ENCODE measurements around the gene POU6F1. TPM values are rescaled to one million over a fixed set of nuclear protein-coding genes. Genes with fewer than 3 reads are reported as not detected.

POU6F1 gene
- total and polyA plus RNA-seq, 10 of the 15 experiments (the other 5 are each of a cell fraction or from before 2014, with no cell fraction given): 0.26 to 4.2 (median 1.2) TPM

- TF ChIP-seq, protein P1, sequence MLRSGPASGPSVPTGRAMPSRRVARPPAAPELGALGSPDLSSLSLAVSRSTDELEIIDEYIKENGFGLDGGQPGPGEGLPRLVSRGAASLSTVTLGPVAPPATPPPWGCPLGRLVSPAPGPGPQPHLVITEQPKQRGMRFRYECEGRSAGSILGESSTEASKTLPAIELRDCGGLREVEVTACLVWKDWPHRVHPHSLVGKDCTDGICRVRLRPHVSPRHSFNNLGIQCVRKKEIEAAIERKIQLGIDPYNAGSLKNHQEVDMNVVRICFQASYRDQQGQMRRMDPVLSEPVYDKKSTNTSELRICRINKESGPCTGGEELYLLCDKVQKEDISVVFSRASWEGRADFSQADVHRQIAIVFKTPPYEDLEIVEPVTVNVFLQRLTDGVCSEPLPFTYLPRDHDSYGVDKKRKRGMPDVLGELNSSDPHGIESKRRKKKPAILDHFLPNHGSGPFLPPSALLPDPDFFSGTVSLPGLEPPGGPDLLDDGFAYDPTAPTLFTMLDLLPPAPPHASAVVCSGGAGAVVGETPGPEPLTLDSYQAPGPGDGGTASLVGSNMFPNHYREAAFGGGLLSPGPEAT (IDR thresholded peaks at IDR 0.05; ENCODE audit: low read depth): peak; percentile 83
- TF ChIP-seq ETV6 (conservative IDR thresholded peaks at IDR 0.05 in 1 of 2, IDR thresholded peaks at IDR 0.05 in 1 of 2; ENCODE audit: borderline replicate concordance in 1 of 2, low read depth in 1 of 2) (peak in 1 of 2 experiments; percentile 40; a peak in 1 of 4 replicates), LARP7 (IDR thresholded peaks at IDR 0.05) (peak; percentile 63; the same call in 1 of the 2 replicates), ZNF274 (IDR thresholded peaks at IDR 0.05; ENCODE audit: insufficient read depth, insufficient read length) (no peak), BMI1 (IDR thresholded peaks at IDR 0.05; ENCODE audit: borderline replicate concordance) (no peak), MTA3 (IDR thresholded peaks at IDR 0.05; ENCODE audit: borderline replicate concordance, low read length) (peak; percentile 56; the same call in 1 of the 2 replicates), RB1 (IDR thresholded peaks at IDR 0.05; ENCODE audit: borderline replicate concordance) (no peak), PBX3 (IDR thresholded peaks at IDR 0.05; ENCODE audit: insufficient replicate concordance, low read depth, low read length) (peak; percentile 71), TBL1XR1 (IDR thresholded peaks at IDR 0.05; ENCODE audit: low read depth, low read length) (no peak), FOXM1 (IDR thresholded peaks at IDR 0.05; ENCODE audit: low read depth, low read length) (peak; percentile 63), TCF3 (IDR thresholded peaks at IDR 0.05; ENCODE audit: borderline replicate concordance, insufficient read depth, low read depth, low read length) (peak; percentile 45; the same call in 1 of the 2 replicates), CBX5 (IDR thresholded peaks at IDR 0.05; ENCODE audit: low read depth) (no peak), KAT2A (conservative IDR thresholded peaks at IDR 0.05; ENCODE audit: control insufficient read depth, low read depth, low read length) (no peak), EED (IDR thresholded peaks at IDR 0.05; ENCODE audit: low read depth) (peak; percentile 91), ZNF622 (IDR thresholded peaks at IDR 0.05) (no peak), NR2C2 (IDR thresholded peaks at IDR 0.05; ENCODE audit: borderline replicate concordance, control insufficient read depth, insufficient read length, low read depth) (no peak)
- TF ChIP-seq, protein P2, sequence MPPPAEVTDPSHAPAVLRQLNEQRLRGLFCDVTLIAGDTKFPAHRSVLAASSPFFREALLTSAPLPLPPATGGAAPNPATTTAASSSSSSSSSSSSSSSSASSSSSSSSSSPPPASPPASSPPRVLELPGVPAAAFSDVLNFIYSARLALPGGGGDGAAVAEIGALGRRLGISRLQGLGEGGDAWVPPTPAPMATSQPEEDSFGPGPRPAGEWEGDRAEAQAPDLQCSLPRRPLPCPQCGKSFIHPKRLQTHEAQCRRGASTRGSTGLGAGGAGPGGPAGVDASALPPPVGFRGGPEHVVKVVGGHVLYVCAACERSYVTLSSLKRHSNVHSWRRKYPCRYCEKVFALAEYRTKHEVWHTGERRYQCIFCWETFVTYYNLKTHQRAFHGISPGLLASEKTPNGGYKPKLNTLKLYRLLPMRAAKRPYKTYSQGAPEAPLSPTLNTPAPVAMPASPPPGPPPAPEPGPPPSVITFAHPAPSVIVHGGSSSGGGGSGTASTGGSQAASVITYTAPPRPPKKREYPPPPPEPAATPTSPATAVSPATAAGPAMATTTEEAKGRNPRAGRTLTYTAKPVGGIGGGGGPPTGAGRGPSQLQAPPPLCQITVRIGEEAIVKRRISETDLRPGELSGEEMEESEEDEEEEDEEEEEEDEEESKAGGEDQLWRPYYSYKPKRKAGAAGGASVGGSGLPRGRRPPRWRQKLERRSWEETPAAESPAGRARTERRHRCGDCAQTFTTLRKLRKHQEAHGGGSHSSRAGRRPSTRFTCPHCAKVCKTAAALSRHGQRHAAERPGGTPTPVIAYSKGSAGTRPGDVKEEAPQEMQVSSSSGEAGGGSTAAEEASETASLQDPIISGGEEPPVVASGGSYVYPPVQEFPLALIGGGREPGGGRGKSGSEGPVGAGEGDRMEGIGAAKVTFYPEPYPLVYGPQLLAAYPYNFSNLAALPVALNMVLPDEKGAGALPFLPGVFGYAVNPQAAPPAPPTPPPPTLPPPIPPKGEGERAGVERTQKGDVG (CRISPR knock-in tag; IDR thresholded peaks at IDR 0.05): no peak; the same call in 1 of the 2 replicates
- TF ChIP-seq, protein P3, sequence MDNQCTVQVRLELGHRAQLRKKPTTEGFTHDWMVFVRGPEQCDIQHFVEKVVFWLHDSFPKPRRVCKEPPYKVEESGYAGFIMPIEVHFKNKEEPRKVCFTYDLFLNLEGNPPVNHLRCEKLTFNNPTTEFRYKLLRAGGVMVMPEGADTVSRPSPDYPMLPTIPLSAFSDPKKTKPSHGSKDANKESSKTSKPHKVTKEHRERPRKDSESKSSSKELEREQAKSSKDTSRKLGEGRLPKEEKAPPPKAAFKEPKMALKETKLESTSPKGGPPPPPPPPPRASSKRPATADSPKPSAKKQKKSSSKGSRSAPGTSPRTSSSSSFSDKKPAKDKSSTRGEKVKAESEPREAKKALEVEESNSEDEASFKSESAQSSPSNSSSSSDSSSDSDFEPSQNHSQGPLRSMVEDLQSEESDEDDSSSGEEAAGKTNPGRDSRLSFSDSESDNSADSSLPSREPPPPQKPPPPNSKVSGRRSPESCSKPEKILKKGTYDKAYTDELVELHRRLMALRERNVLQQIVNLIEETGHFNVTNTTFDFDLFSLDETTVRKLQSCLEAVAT (IDR thresholded peaks at IDR 0.05): peak; percentile 57; the same call in 1 of the 2 replicates
- TF ChIP-seq, protein P4, sequence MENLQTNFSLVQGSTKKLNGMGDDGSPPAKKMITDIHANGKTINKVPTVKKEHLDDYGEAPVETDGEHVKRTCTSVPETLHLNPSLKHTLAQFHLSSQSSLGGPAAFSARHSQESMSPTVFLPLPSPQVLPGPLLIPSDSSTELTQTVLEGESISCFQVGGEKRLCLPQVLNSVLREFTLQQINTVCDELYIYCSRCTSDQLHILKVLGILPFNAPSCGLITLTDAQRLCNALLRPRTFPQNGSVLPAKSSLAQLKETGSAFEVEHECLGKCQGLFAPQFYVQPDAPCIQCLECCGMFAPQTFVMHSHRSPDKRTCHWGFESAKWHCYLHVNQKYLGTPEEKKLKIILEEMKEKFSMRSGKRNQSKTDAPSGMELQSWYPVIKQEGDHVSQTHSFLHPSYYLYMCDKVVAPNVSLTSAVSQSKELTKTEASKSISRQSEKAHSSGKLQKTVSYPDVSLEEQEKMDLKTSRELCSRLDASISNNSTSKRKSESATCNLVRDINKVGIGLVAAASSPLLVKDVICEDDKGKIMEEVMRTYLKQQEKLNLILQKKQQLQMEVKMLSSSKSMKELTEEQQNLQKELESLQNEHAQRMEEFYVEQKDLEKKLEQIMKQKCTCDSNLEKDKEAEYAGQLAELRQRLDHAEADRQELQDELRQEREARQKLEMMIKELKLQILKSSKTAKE (IDR thresholded peaks at IDR 0.05; ENCODE audit: low read depth, poor library complexity, severe bottlenecking): no peak
These were observed 29.4 kb downstream of the POU6F1 start (continued) for GRCh38 chr12:51188359-51189051.
